ENCODE results near the gene SSTR4. TPM values are rescaled to one million over a fixed set of nuclear protein-coding genes. Genes with fewer than 3 reads are reported as not detected.

Gene SSTR4
- total RNA-seq, 1 experiment from 2014 or later = not detected

- TF ChIP-seq NFE2L1 (CRISPR knock-in tag; IDR thresholded peaks at IDR 0.05) (no peak), RORB (CRISPR knock-in tag; IDR thresholded peaks at IDR 0.05) (no peak), TCF7 (CRISPR knock-in tag; IDR thresholded peaks at IDR 0.05; ENCODE audit: low read depth) (no peak)
These were observed 16.2 kb upstream of the SSTR4 start (continued) for GRCh38 chr20:23018941-23019340.

- POLR2A ChIA-PET = no interaction called here
- DNase-seq (ENCODE audit: low spot score) = no peak
- Mint-ChIP-seq H3K27me3 (ENCODE audit: low read depth) (no peaks in the 10 kb centered on the region), H3K4me3 (no peak overlapping the region), H3K27ac (no peak overlapping the region), H3K36me3 (no peaks in the 10 kb centered on the region), H3K4me1 (peaks cover 9% of the 10 kb centered on the region), H3K9me3 (0 out of 2 replicates have a peak, but pooled peaks cover 6% of the 10 kb centered on the region)
- CTCF ChIA-PET = interaction anchor here (1.0 to 1.3 kb wide), 3 partner anchors 32 to 168 kb away, joined by 3 to 5 read pairs (median 3); no protein-coding TSS in a partner anchor
- TF ChIP-seq ATF6 (CRISPR knock-in tag; IDR thresholded peaks at IDR 0.05) = no peak
- TF ChIP-seq ZNF532 (CRISPR knock-in tag; IDR thresholded peaks at IDR 0.05; ENCODE audit: borderline replicate concordance) = no peak
- TF ChIP-seq USF1 (CRISPR knock-in tag; IDR thresholded peaks at IDR 0.05) = no peak
- no peak for TF ChIP-seq RELA (CRISPR knock-in tag; IDR thresholded peaks at IDR 0.05; ENCODE audit: borderline replicate concordance)
- TF ChIP-seq E2F5 (CRISPR knock-in tag; IDR thresholded peaks at IDR 0.05) = no peak
- TF ChIP-seq PRDM15 (CRISPR knock-in tag; IDR thresholded peaks at IDR 0.05) = no peak
- TF ChIP-seq ETV6 (CRISPR knock-in tag; IDR thresholded peaks at IDR 0.05) = no peak
- TF ChIP-seq TP53 (CRISPR knock-in tag; IDR thresholded peaks at IDR 0.05) = no peak
- TF ChIP-seq PRRX2 (CRISPR knock-in tag; IDR thresholded peaks at IDR 0.05) = no peak
- no peak for TF ChIP-seq NFE2L1 (CRISPR knock-in tag; IDR thresholded peaks at IDR 0.05)
- no peak for TF ChIP-seq JUN (CRISPR knock-in tag; IDR thresholded peaks at IDR 0.05)
- TF ChIP-seq ZMAT4 (CRISPR knock-in tag; IDR thresholded peaks at IDR 0.05) = no peak
- TF ChIP-seq HMGA2 (CRISPR knock-in tag; IDR thresholded peaks at IDR 0.05) = no peak
- no peak for TF ChIP-seq ATF2 (CRISPR knock-in tag; IDR thresholded peaks at IDR 0.05; ENCODE audit: borderline replicate concordance, low read depth)
- TF ChIP-seq MYBL2 (CRISPR knock-in tag; IDR thresholded peaks at IDR 0.05) = no peak
- no peak for ATAC-seq
These were observed 15.7 kb upstream of the SSTR4 start for GRCh38 chr20:23019403-23019802.

Data from WTC11 (cell line).